KMS-11 (cell line): Measurements from ENCODE around the gene PPFIBP1.

Source experiments
- H2AFZ ChIP-seq: fragments of 200-600 bp; sonication (generic); 2 replicates; pipeline ENCODE4 v1.6.1; 2016; ENCODE audit warnings: antibody characterized with exemption, mixed run types, low read depth
- H3K27ac ChIP-seq: fragments of 200-600 bp; sonication (generic); 2 replicates; pipeline ENCODE4 v1.6.1; 2016; ENCODE audit warnings: mild to moderate bottlenecking, mixed run types
- H3K27me3 ChIP-seq: fragments of 200-600 bp; sonication (generic); 2 replicates; pipeline ENCODE4 v1.6.1; 2017; ENCODE audit warnings: mild to moderate bottlenecking, low read depth, mixed run types, moderate library complexity; ENCODE audit not compliant: insufficient read depth
- H3K36me3 ChIP-seq: fragments of 200-600 bp; sonication (generic); 2 replicates; pipeline ENCODE4 v1.6.1; 2017; ENCODE audit warnings: mild to moderate bottlenecking, mixed run types; ENCODE audit not compliant: insufficient read depth
- H3K4me1 ChIP-seq: fragments of 200-600 bp; sonication (generic); 2 replicates; pipeline ENCODE4 v1.6.1; 2016; ENCODE audit warnings: mild to moderate bottlenecking, low read depth, mixed run types; ENCODE audit not compliant: poor library complexity, severe bottlenecking
- H3K4me2 ChIP-seq: fragments of 200-600 bp; sonication (generic); 2 replicates; pipeline ENCODE4 v1.7.0; 2016; ENCODE audit warnings: mild to moderate bottlenecking, mixed run types
- H3K4me3 ChIP-seq: fragments of 200-600 bp; sonication (generic); IDR thresholded peaks from 2 replicates; pipeline ENCODE4 v1.6.1; 2017; ENCODE audit warnings: low read depth, low read length, mixed read lengths; ENCODE audit not compliant: insufficient read depth
- H3K79me2 ChIP-seq: fragments of 200-600 bp; sonication (generic); 2 replicates; pipeline ENCODE4 v1.6.1; 2016; ENCODE audit warnings: low read depth, mixed run types; ENCODE audit not compliant: insufficient read depth
- H3K9ac ChIP-seq: fragments of 200-600 bp; sonication (generic); 2 replicates; pipeline ENCODE4 v1.6.1; 2016; ENCODE audit warnings: mild to moderate bottlenecking, mixed run types
- H4K20me1 ChIP-seq: fragments of 200-600 bp; sonication (generic); 2 replicates; pipeline ENCODE4 v1.6.1; 2016; ENCODE audit warnings: mild to moderate bottlenecking, mixed run types; ENCODE audit not compliant: insufficient read depth
- TF ChIP-seq, protein P1 (sequence below): fragments of 200-600 bp; sonication (generic); conservative IDR thresholded peaks from 2 replicates; pipeline ENCODE4 v1.6.1; 2017; ENCODE audit warnings: low read depth, mild to moderate bottlenecking, antibody characterized with exemption, low read length, moderate library complexity, mixed read lengths

PPFIBP1 gene

DNA sequence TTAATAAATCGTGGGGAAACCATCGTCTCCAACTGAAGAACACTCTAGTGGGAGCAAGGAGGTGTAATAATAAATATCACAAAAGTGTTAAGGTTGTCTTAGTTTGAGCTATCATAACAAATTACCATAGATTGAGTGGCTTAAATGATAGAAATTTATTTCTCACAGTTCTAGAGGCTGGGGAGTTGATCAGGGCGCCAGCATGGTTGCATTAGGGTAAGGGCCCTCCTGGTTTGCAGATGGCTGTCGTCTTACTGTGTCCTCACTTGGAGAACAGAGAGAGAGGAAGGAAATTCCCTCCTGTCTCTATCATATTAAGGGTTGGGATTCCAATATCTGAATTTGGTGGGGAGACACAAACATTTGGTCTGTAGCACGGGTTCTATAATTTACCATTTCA lies 219.6 kb downstream of the PPFIBP1 start:
- no peaks in the 10 kb centered on the region for H3K79me2 ChIP-seq
- no peaks in the 10 kb centered on the region; the same call in 1 of the 2 replicates for H3K36me3 ChIP-seq
- TF ChIP-seq, protein P1, sequence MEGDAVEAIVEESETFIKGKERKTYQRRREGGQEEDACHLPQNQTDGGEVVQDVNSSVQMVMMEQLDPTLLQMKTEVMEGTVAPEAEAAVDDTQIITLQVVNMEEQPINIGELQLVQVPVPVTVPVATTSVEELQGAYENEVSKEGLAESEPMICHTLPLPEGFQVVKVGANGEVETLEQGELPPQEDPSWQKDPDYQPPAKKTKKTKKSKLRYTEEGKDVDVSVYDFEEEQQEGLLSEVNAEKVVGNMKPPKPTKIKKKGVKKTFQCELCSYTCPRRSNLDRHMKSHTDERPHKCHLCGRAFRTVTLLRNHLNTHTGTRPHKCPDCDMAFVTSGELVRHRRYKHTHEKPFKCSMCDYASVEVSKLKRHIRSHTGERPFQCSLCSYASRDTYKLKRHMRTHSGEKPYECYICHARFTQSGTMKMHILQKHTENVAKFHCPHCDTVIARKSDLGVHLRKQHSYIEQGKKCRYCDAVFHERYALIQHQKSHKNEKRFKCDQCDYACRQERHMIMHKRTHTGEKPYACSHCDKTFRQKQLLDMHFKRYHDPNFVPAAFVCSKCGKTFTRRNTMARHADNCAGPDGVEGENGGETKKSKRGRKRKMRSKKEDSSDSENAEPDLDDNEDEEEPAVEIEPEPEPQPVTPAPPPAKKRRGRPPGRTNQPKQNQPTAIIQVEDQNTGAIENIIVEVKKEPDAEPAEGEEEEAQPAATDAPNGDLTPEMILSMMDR, result no peak
- no peaks in the 10 kb centered on the region for H4K20me1 ChIP-seq
- H2AFZ ChIP-seq, result no peak overlapping the region
- no peak overlapping the region for H3K9ac ChIP-seq
- H3K4me3 ChIP-seq, result no peak overlapping the region
- H3K27me3 ChIP-seq, result no peaks in the 10 kb centered on the region
- peaks cover 9% of the 10 kb centered on the region for H3K4me1 ChIP-seq
- H3K4me2 ChIP-seq, result no peak overlapping the region
- no peak overlapping the region for H3K27ac ChIP-seq
